Parathyroid adenoma (tissue), 2 donors: ENCODE data around the gene DCANP1.

Experiments used
- H2AFZ ChIP-seq: fragments of 300-600 bp; sonication (generic); one replicate; pipeline ENCODE4 v1.7.0; 2017; ENCODE audit warnings: antibody characterized with exemption, mild to moderate bottlenecking
- H3K27ac ChIP-seq: fragments of 300-600 bp; sonication (generic); one replicate; pipeline ENCODE4 v1.7.0; 2017
- H3K27me3 ChIP-seq: fragments of 300-600 bp; sonication (generic); one replicate; pipeline ENCODE4 v1.7.0; 2017; ENCODE audit warnings: low read length; ENCODE audit not compliant: control insufficient read depth, insufficient read depth
- H3K36me3 ChIP-seq: fragments of 300-600 bp; sonication (generic); one replicate; pipeline ENCODE4 v1.7.0; 2017; ENCODE audit warnings: low read length; ENCODE audit not compliant: control insufficient read depth, insufficient read depth
- H3K4me1 ChIP-seq: fragments of 300-600 bp; sonication (generic); one replicate; pipeline ENCODE4 v1.7.0; 2017; ENCODE audit warnings: control low read depth
- H3K4me2 ChIP-seq: fragments of 300-600 bp; sonication (generic); one replicate; pipeline ENCODE4 v1.7.0; 2017; ENCODE audit warnings: low read length
- H3K4me3 ChIP-seq: fragments of 300-600 bp; sonication (generic); one replicate; pipeline ENCODE4 v1.7.0; 2017; ENCODE audit warnings: low read depth, low read length
- H3K79me2 ChIP-seq: fragments of 300-600 bp; sonication (generic); one replicate; pipeline ENCODE4 v1.7.0; 2017; ENCODE audit warnings: control low read depth
- H3K9ac ChIP-seq: fragments of 300-600 bp; sonication (generic); one replicate; pipeline ENCODE4 v1.7.0; 2017; ENCODE audit warnings: mild to moderate bottlenecking
- H3K9me3 ChIP-seq: fragments of 300-600 bp; sonication (generic); one replicate; pipeline ENCODE4 v1.7.0; 2017; ENCODE audit warnings: low read length; ENCODE audit not compliant: control insufficient read depth
- TF ChIP-seq, protein P1 (sequence below): fragments of 300-600 bp; sonication (generic); IDR thresholded peaks from one replicate; pipeline ENCODE4 v1.7.0; 2017; ENCODE audit warnings: antibody characterized with exemption, mild to moderate bottlenecking
- donor health status: primary hyperparathyroidism.

The DCANP1 gene

DNA sequence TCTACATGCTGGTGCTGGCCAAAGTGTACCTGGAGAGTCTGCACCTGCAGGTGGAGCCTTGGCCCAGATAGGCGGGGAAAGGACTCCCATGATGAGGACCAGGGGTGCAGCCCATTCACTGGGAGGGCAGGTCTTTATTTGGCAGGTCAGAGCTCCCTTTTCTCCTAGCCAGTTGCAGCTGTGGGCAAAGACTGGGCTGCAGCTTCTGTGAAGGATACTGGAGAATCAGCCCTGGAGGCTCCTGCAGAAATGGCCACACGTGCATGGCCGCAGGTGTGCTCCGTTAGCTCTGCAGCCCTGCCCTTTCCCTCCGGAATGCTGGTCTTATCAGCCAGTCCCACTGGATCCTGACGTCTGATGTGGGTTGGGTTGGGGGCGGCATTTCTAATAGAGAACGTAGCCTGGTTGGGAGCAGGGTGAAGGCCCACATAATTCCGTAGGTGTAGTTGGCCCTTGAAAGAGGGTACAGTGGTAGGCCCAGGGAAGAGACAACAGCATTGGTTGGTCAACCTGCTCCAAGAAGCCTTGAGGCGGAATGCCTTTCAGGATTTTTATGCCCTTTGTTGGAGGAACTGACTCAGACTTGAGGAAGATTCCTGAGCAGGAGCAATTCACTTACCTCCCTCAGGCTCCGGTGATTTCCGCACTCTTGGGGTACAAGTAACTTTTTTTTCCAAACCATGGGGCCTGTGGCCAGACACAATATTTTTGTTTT, 27.0 kb upstream of the DCANP1 start:
- no peaks in the 10 kb centered on the region for H3K4me1 ChIP-seq
- H3K9me3 ChIP-seq = no peaks in the 10 kb centered on the region
- H3K4me2 ChIP-seq = no peak overlapping the region
- no peak overlapping the region for H2AFZ ChIP-seq
- TF ChIP-seq, protein P1, sequence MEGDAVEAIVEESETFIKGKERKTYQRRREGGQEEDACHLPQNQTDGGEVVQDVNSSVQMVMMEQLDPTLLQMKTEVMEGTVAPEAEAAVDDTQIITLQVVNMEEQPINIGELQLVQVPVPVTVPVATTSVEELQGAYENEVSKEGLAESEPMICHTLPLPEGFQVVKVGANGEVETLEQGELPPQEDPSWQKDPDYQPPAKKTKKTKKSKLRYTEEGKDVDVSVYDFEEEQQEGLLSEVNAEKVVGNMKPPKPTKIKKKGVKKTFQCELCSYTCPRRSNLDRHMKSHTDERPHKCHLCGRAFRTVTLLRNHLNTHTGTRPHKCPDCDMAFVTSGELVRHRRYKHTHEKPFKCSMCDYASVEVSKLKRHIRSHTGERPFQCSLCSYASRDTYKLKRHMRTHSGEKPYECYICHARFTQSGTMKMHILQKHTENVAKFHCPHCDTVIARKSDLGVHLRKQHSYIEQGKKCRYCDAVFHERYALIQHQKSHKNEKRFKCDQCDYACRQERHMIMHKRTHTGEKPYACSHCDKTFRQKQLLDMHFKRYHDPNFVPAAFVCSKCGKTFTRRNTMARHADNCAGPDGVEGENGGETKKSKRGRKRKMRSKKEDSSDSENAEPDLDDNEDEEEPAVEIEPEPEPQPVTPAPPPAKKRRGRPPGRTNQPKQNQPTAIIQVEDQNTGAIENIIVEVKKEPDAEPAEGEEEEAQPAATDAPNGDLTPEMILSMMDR = no peak
- H3K79me2 ChIP-seq = no peaks in the 10 kb centered on the region
- no peak overlapping the region for H3K4me3 ChIP-seq
- no peaks in the 10 kb centered on the region for H3K36me3 ChIP-seq
- no peaks in the 10 kb centered on the region for H3K27me3 ChIP-seq
- no peak overlapping the region for H3K9ac ChIP-seq
- H3K27ac ChIP-seq = no peak overlapping the region

DNA sequence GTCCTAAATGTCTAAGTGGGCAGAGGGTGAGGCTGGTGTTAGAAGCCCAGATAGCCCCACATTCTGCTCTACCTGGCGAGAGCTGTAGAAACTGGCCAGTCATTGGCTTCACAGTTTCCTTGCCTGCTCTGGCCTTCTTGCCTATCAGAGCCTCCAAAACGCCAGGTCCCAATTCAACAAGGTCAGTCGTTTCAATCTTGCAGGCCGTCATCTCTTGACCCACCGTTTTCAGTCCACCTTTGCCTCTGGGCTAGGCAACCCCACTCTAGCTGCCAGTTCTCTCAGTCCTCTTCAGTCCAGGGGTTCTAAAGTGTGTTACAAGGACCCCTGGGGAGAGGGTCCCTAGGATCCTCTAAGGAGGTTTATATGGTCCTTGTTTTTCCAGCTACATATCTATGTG, 25.0 kb upstream of the DCANP1 start:
- no peak overlapping the region for H3K4me2 ChIP-seq
- no peak overlapping the region for H3K27ac ChIP-seq
- H3K79me2 ChIP-seq = no peaks in the 10 kb centered on the region
- TF ChIP-seq, protein P1 = no peak
- peaks cover 5% of the 10 kb centered on the region for H3K27me3 ChIP-seq
- no peaks in the 10 kb centered on the region for H3K36me3 ChIP-seq
- no peak overlapping the region for H3K9ac ChIP-seq
- H3K4me3 ChIP-seq = no peak overlapping the region
- no peaks in the 10 kb centered on the region for H3K9me3 ChIP-seq
- no peaks in the 10 kb centered on the region for H3K4me1 ChIP-seq
- no peak overlapping the region for H2AFZ ChIP-seq

- Histone ChIP-seq H3K4me3 (no peak overlapping the region), H3K9ac (no peak overlapping the region), H3K27me3 (peaks cover 8% of the 10 kb centered on the region), H3K4me1 (no peaks in the 10 kb centered on the region), H3K79me2 (no peaks in the 10 kb centered on the region), H3K9me3 (no peaks in the 10 kb centered on the region), H3K36me3 (no peaks in the 10 kb centered on the region), H2AFZ (no peak overlapping the region), H3K4me2 (no peak overlapping the region), H3K27ac (no peak overlapping the region)
- TF ChIP-seq, protein P1 = no peak
These were observed 24.6 kb upstream of the DCANP1 start for GRCh38 chr5:135471726-135472125.

GRCh38 chr5:135469911-135470310, 22.8 kb upstream of the DCANP1 start:
- H3K9me3 ChIP-seq = no peaks in the 10 kb centered on the region
- no peak overlapping the region for H3K27ac ChIP-seq
- H2AFZ ChIP-seq = no peak overlapping the region
- H3K4me3 ChIP-seq = no peak overlapping the region
- H3K36me3 ChIP-seq = no peaks in the 10 kb centered on the region
- TF ChIP-seq, protein P1 = no peak
- no peaks in the 10 kb centered on the region for H3K79me2 ChIP-seq
- peaks cover 9% of the 10 kb centered on the region for H3K27me3 ChIP-seq
- H3K4me1 ChIP-seq = peaks cover 4% of the 10 kb centered on the region
- no peak overlapping the region for H3K4me2 ChIP-seq
- H3K9ac ChIP-seq = no peak overlapping the region

- TF ChIP-seq, protein P1 = no peak
- peaks cover 9% of the 10 kb centered on the region for H3K27me3 ChIP-seq
These were observed 21.4 kb upstream of the DCANP1 start for GRCh38 chr5:135468541-135468940.

More at GRCh38 chr5:135468541-135468940, 21.4 kb upstream of the DCANP1 start:
- H3K36me3 ChIP-seq = no peaks in the 10 kb centered on the region
- H3K27ac ChIP-seq = no peak overlapping the region
- H2AFZ ChIP-seq = no peak overlapping the region
- H3K9ac ChIP-seq = no peak overlapping the region
- no peaks in the 10 kb centered on the region for H3K79me2 ChIP-seq
- H3K4me2 ChIP-seq = no peak overlapping the region
- H3K4me3 ChIP-seq = no peak overlapping the region
- no peaks in the 10 kb centered on the region for H3K9me3 ChIP-seq
- H3K4me1 ChIP-seq = peaks cover 4% of the 10 kb centered on the region
